IPS-18c (cell line): ENCODE data around the gene GRK2.

Experiments
- H3K4me3 ChIP-seq: 2 replicates; pipeline ENCODE4 v1.7.0; 2013; ENCODE audit warnings: low read depth, mild to moderate bottlenecking, low read length, moderate library complexity; ENCODE audit not compliant: insufficient read depth
- H3K9me3 ChIP-seq: one replicate; pipeline ENCODE4 v1.6.1; 2013; ENCODE audit warnings: mild to moderate bottlenecking, low read length, moderate library complexity; ENCODE audit not compliant: control insufficient read depth, insufficient read depth

GRK2 gene

GRCh38 chr11:67286621-67287333, 20.5 kb downstream of the GRK2 start:
- no peak overlapping the region for H3K4me3 ChIP-seq
- no peaks in the 10 kb centered on the region for H3K9me3 ChIP-seq

- H3K9me3 ChIP-seq: no peaks in the 10 kb centered on the region
- H3K4me3 ChIP-seq: peak overlapping the region; percentile 84
These were observed 21.3 kb downstream of the GRK2 start for GRCh38 chr11:67287355-67288197.

GRCh38 chr11:67288198-67288451, 21.9 kb downstream of the GRK2 start:
- peak overlapping the region; percentile 84 for H3K4me3 ChIP-seq
- H3K9me3 ChIP-seq: no peaks in the 10 kb centered on the region

- Histone ChIP-seq H3K9me3 (no peaks in the 10 kb centered on the region), H3K4me3 (peak overlapping the region; percentile 84)
These were observed 22.4 kb downstream of the GRK2 start for GRCh38 chr11:67288452-67289225.

- Histone ChIP-seq H3K9me3 (no peaks in the 10 kb centered on the region), H3K4me3 (peak within 1 kb of the TSS; percentile 84)
These were observed 23.0 kb downstream of the GRK2 start, which contains the start of gene ANKRD13D for GRCh38 chr11:67289226-67289650. TSS of gene ANKRD13D (plus strand) at chr11:67289303. CDS start at chr11:67289461, 158 bp downstream.

- Histone ChIP-seq H3K4me3 (peak overlapping the region; percentile 49), H3K9me3 (no peaks in the 10 kb centered on the region)
These were observed 23.6 kb downstream of the GRK2 start for GRCh38 chr11:67289651-67290479.

GRCh38 chr11:67290801-67291200, 24.5 kb downstream of the GRK2 start:
- Histone ChIP-seq H3K9me3 (no peaks in the 10 kb centered on the region), H3K4me3 (no peak overlapping the region)

GRCh38 chr11:67291481-67292381, 25.5 kb downstream of the GRK2 start:
- peaks cover 2% of the 10 kb centered on the region for H3K9me3 ChIP-seq
- no peak overlapping the region for H3K4me3 ChIP-seq

- no peak overlapping the region for H3K4me3 ChIP-seq
- H3K9me3 ChIP-seq: peaks cover 2% of the 10 kb centered on the region
These were observed 26.4 kb downstream of the GRK2 start for GRCh38 chr11:67292671-67293070.

- H3K4me3 ChIP-seq: no peak overlapping the region
These were observed 26.8 kb downstream of the GRK2 start for GRCh38 chr11:67293090-67293489.

GRCh38 chr11:67295846-67296245, 29.6 kb downstream of the GRK2 start:
- H3K4me3 ChIP-seq: no peak overlapping the region
- H3K9me3 ChIP-seq: peaks cover 2% of the 10 kb centered on the region

More at GRCh38 chr11:67293090-67293489, 26.8 kb downstream of the GRK2 start:
- H3K9me3 ChIP-seq: peaks cover 2% of the 10 kb centered on the region

GRCh38 chr11:67298786-67299185, 32.5 kb downstream of the GRK2 start:
- H3K4me3 ChIP-seq: no peak overlapping the region
- peaks cover 2% of the 10 kb centered on the region for H3K9me3 ChIP-seq

- Histone ChIP-seq H3K4me3 (no peak overlapping the region), H3K9me3 (peaks cover 2% of the 10 kb centered on the region)
These were observed 33.4 kb downstream of the GRK2 start for GRCh38 chr11:67299471-67300191.

- H3K4me3 ChIP-seq: no peak overlapping the region
- peaks cover 2% of the 10 kb centered on the region for H3K9me3 ChIP-seq
These were observed 34.0 kb downstream of the GRK2 start for GRCh38 chr11:67300256-67300755.

GRCh38 chr11:67300756-67301312, 34.6 kb downstream of the GRK2 start:
- H3K4me3 ChIP-seq: no peak overlapping the region
- peaks cover 2% of the 10 kb centered on the region for H3K9me3 ChIP-seq
